CD14-positive monocyte (primary cell): ENCODE measurements around the gene PRRC2B. TPM values are rescaled to one million over a fixed set of nuclear protein-coding genes. Genes with fewer than 3 reads are reported as not detected.

ENCODE experiments used
- DNase-seq, 3 donors: peaks; one replicate each; pipeline ENCODE4 v3.0.0-alpha.2; 2011 to 2022
- H2AFZ ChIP-seq: 2 replicates; pipeline ENCODE4 v1.6.0; 2012; ENCODE audit warnings: mild to moderate bottlenecking, low read depth, low read length, inconsistent platforms; ENCODE audit not compliant: insufficient read depth, poor library complexity, severe bottlenecking
- H3K27ac ChIP-seq, 2 donors: 1 replicate in 1 of 2; 2 replicates in 1 of 2; pipeline ENCODE4 v1.5.1; 2012 to 2013; ENCODE audit warnings: low read length in 2 of 2, control low read depth in 1 of 2, inconsistent platforms in 1 of 2, low read depth in 1 of 2, mild to moderate bottlenecking in 1 of 2
- H3K27me3 ChIP-seq, 2 donors: one replicate each; pipeline versions ENCODE4 v1.6.0 to v1.6.1; 2011 to 2013; ENCODE audit warnings: low read length in 2 of 2; ENCODE audit not compliant: control insufficient read depth in 2 of 2, insufficient read depth in 2 of 2
- H3K36me3 ChIP-seq, 2 donors: replicated peaks in 1 of 2; 1 replicate in 1 of 2; 2 replicates in 1 of 2; pipeline versions ENCODE4 v1.5.1 to v1.6.1; 2012 to 2013; ENCODE audit warnings: low read length in 2 of 2, control low read depth in 1 of 2, inconsistent platforms in 1 of 2, mild to moderate bottlenecking in 1 of 2; ENCODE audit not compliant: insufficient read depth in 2 of 2, control insufficient read depth in 1 of 2
- H3K4me1 ChIP-seq, 2 donors: 1 replicate in 1 of 2; 2 replicates in 1 of 2; pipeline versions ENCODE4 v1.5.1 to v1.6.1; 2012 to 2013; ENCODE audit warnings: low read length in 2 of 2, control low read depth in 1 of 2, inconsistent platforms in 1 of 2, mild to moderate bottlenecking in 1 of 2, moderate library complexity in 1 of 2; ENCODE audit not compliant: insufficient read depth in 2 of 2, control insufficient read depth in 1 of 2
- H3K4me2 ChIP-seq: replicated peaks from 2 replicates; pipeline ENCODE3; 2012; ENCODE audit warnings: low read length, moderate library complexity, mild to moderate bottlenecking; ENCODE audit not compliant: poor library complexity, severe bottlenecking; ENCODE audit errors: extremely low read depth
- H3K4me3 ChIP-seq, 3 experiments: fragments of 200-600 bp in 1 of 3; sonication (generic) in 1 of 3; replicated peaks in 1 of 3; 1 replicate in 2 of 3; 2 replicates in 1 of 3; pipeline ENCODE4 v1.5.1; 2011 to 2013; ENCODE audit warnings: low read length in 3 of 3, mild to moderate bottlenecking in 3 of 3, control low read depth in 2 of 3, low read depth in 2 of 3, inconsistent platforms in 1 of 3, moderate library complexity in 1 of 3
- H3K79me2 ChIP-seq: 2 replicates; pipeline ENCODE4 v1.6.0; 2012; ENCODE audit warnings: mild to moderate bottlenecking, control low read depth, inconsistent platforms, low read length, moderate library complexity; ENCODE audit not compliant: insufficient read depth
- H3K9ac ChIP-seq: 2 replicates; pipeline ENCODE4 v1.6.0; 2017; ENCODE audit warnings: low read length, mild to moderate bottlenecking; ENCODE audit not compliant: insufficient read depth, poor library complexity, severe bottlenecking
- H3K9me3 ChIP-seq, 2 donors: replicated peaks in 1 of 2; 1 replicate in 1 of 2; 2 replicates in 1 of 2; pipeline versions ENCODE4 v1.5.1 to v1.6.1; 2012 to 2013; ENCODE audit warnings: low read length in 2 of 2, control low read depth in 1 of 2; ENCODE audit not compliant: control insufficient read depth in 1 of 2, insufficient read depth in 1 of 2
- H4K20me1 ChIP-seq: 2 replicates; pipeline ENCODE4 v1.6.0; 2012; ENCODE audit warnings: mild to moderate bottlenecking, low read length, control low read depth, moderate library complexity; ENCODE audit not compliant: insufficient read depth
- H3K27ac Mint-ChIP-seq, 7 donors: one replicate each; pipeline ENCODE4 v1.8.0; 2020; ENCODE audit warnings: mild to moderate bottlenecking in 7 of 7, mixed read lengths in 7 of 7, moderate library complexity in 6 of 7, inconsistent platforms in 2 of 7
- H3K27me3 Mint-ChIP-seq, 3 donors: one replicate each; pipeline ENCODE4 v1.8.0; 2021 to 2022; ENCODE audit warnings: low read depth in 3 of 3, mild to moderate bottlenecking in 3 of 3, mixed read lengths in 3 of 3, moderate library complexity in 3 of 3, inconsistent platforms in 1 of 3
- H3K36me3 Mint-ChIP-seq, 2 donors: one replicate each; pipeline ENCODE4 v1.8.0; 2020; ENCODE audit warnings: mixed read lengths in 2 of 2, inconsistent platforms in 1 of 2, mild to moderate bottlenecking in 1 of 2
- H3K4me1 Mint-ChIP-seq: one replicate; pipeline ENCODE4 v1.8.0; 2020; ENCODE audit warnings: mild to moderate bottlenecking, mixed read lengths
- H3K4me3 Mint-ChIP-seq, 2 donors: one replicate each; pipeline ENCODE4 v1.8.0; 2020; ENCODE audit warnings: mild to moderate bottlenecking in 2 of 2, mixed read lengths in 2 of 2, moderate library complexity in 1 of 2
- H3K9me3 Mint-ChIP-seq, 7 donors: one replicate each; pipeline ENCODE4 v1.8.0; 2020 to 2022; ENCODE audit warnings: mixed read lengths in 7 of 7, mild to moderate bottlenecking in 6 of 7, moderate library complexity in 6 of 7, inconsistent platforms in 2 of 7
- CTCF ChIP-seq: fragments of 200-600 bp; IDR thresholded peaks from one replicate; pipeline ENCODE4 v1.8.0; 2022; ENCODE audit warnings: antibody characterized with exemption, mild to moderate bottlenecking
- WGBS: methylation state at CpG from one replicate; pipeline ENCODE4 v1.1.5; 2013; ENCODE audit warnings: missing lambda C conversion rate; ENCODE audit not compliant: insufficient coverage; 5-methylcytosine and 5-hydroxymethylcytosine counted together
- intact Hi-C, 2 donors: fragments of 100-400 bp; cut with micrococcal nuclease; formaldehyde crosslinking; loops; one replicate each; pipeline versions ENCODE4 v1.15.0 to v1.15.1; 2023
- polyA plus RNA-seq, 3 donors: library from polyadenylated mRNA; depleted of rRNA in 1 of 3; unstranded in 2 of 3; stranded (reverse) in 1 of 3; fragments of 300-500 nt in 2 of 3; fragments of >200 nt in 1 of 3; fragmentation: Illumina TruSeq in 2 of 3; gene quantifications; 1 replicate in 2 of 3; 2 replicates in 1 of 3; pipeline ENCODE4 v1.2.3, GENCODE V29; 2012 to 2021

Gene PRRC2B
- polyA plus RNA-seq, 3 donors: 2.8 to 36.2 (median 8.6) TPM

GRCh38 chr9:131537946-131538345, 144.1 kb downstream of the PRRC2B start:
- Histone ChIP-seq H3K36me3 (no peaks in the 10 kb centered on the region), H3K27me3 (peaks cover 0 to 4% of the 10 kb centered on the region in 2 donors), H2AFZ (no peak overlapping the region), H4K20me1 (no peaks in the 10 kb centered on the region), H3K4me1 (no peaks in the 10 kb centered on the region), H3K4me2 (no peak overlapping the region), H3K27ac (no peak overlapping the region), H3K9me3 (peaks cover 8 to 9% of the 10 kb centered on the region in 2 donors), H3K4me3 (no peak overlapping the region), H3K79me2 (no peaks in the 10 kb centered on the region), H3K9ac (no peak overlapping the region)
- Mint-ChIP-seq H3K36me3 (peaks cover 0 to under 1% of the 10 kb centered on the region in 2 donors), H3K27ac (no peak overlapping the region), H3K9me3 (peaks cover 2 to 13% (median 11%) of the 10 kb centered on the region in 7 donors), H3K4me1 (peaks cover 2% of the 10 kb centered on the region), H3K4me3 (no peak overlapping the region), H3K27me3 (peaks cover 9 to 14% (median 11%) of the 10 kb centered on the region in 3 donors)
- DNase-seq: no peak
- intact Hi-C loops: no loop called here
- WGBS: 100% methylated on average over 11 of the region's 19 CpGs
- TF ChIP-seq CTCF: no peak

GRCh38 chr9:131539223-131539923, 145.5 kb downstream of the PRRC2B start:
- Histone ChIP-seq H3K4me2 (no peak overlapping the region), H3K36me3 (no peaks in the 10 kb centered on the region), H3K9ac (no peak overlapping the region), H3K4me3 (no peak overlapping the region), H3K9me3 (peaks cover 22 to 24% of the 10 kb centered on the region in 2 donors), H3K27me3 (peaks cover 5 to 16% of the 10 kb centered on the region in 2 donors), H3K79me2 (no peaks in the 10 kb centered on the region), H2AFZ (no peak overlapping the region), H4K20me1 (no peaks in the 10 kb centered on the region), H3K4me1 (no peaks in the 10 kb centered on the region), H3K27ac (no peak overlapping the region)
- 97% methylated on average over 5 of the region's 7 CpGs for WGBS
- Mint-ChIP-seq H3K27me3 (peaks cover 18 to 23% (median 22%) of the 10 kb centered on the region in 3 donors), H3K9me3 (peaks cover 10 to 27% (median 25%) of the 10 kb centered on the region in 7 donors), H3K36me3 (peaks cover 7 to 10% of the 10 kb centered on the region in 2 donors), H3K27ac (no peak overlapping the region), H3K4me3 (no peak overlapping the region), H3K4me1 (peaks cover 2% of the 10 kb centered on the region)
- intact Hi-C loops: no loop called here
- no peak for DNase-seq
- TF ChIP-seq CTCF: no peak
